K562 (cell line): ENCODE results near the gene MARCHF3. TPM values are rescaled to one million over a fixed set of nuclear protein-coding genes. Genes with fewer than 3 reads are reported as not detected.

ENCODE experiments used
- ATF1 ChIP-seq, 2 experiments: fragments of 450-650 bp in 1 of 2; IDR thresholded peaks; 2 replicates each; pipeline ENCODE4 v1.6.1; 2016; ENCODE audit warnings: missing compliant biosample characterization in 1 of 2, missing genetic modification characterization in 1 of 2
- ATF6 ChIP-seq: sonication (generic); formaldehyde crosslinking; IDR thresholded peaks from 2 replicates; pipeline ENCODE4 v1.4.0; 2020; ENCODE audit warnings: mild to moderate bottlenecking, missing genetic modification reagents
- BCOR ChIP-seq: fragments of 450-650 bp; IDR thresholded peaks from 2 replicates; pipeline ENCODE4 v1.6.1; 2016
- CBX1 ChIP-seq: sonication (generic); IDR thresholded peaks from 2 replicates; pipeline ENCODE4 v1.6.1; 2016; ENCODE audit warnings: antibody characterized with exemption, low read depth, mild to moderate bottlenecking
- CC2D1A ChIP-seq: fragments of 450-650 bp; IDR thresholded peaks from 2 replicates; pipeline ENCODE4 v1.6.1; 2017; ENCODE audit warnings: mild to moderate bottlenecking
- CCNT2 ChIP-seq: IDR thresholded peaks from 2 replicates; pipeline ENCODE4 v1.6.1; 2011; ENCODE audit warnings: borderline replicate concordance, low read depth, mild to moderate bottlenecking, moderate library complexity, mixed read lengths, low read length; ENCODE audit not compliant: insufficient read length; ENCODE audit errors: extremely low read depth
- DNMT1 ChIP-seq: fragments of 450-650 bp; IDR thresholded peaks from 2 replicates; pipeline ENCODE4 v1.6.1; 2016; ENCODE audit warnings: antibody characterized with exemption, mild to moderate bottlenecking
- ESRRA ChIP-seq: fragments of 450-650 bp; IDR thresholded peaks from 2 replicates; pipeline ENCODE4 v1.6.1; 2014; ENCODE audit warnings: low read depth, mild to moderate bottlenecking, moderate library complexity, borderline replicate concordance
- ILF3 ChIP-seq: fragments of 450-650 bp; IDR thresholded peaks from 2 replicates; pipeline ENCODE4 v1.6.1; 2018; ENCODE audit warnings: antibody characterized with exemption, mild to moderate bottlenecking, moderate library complexity, borderline replicate concordance
- JUNB ChIP-seq: fragments of 450-650 bp; formaldehyde crosslinking; conservative IDR thresholded peaks from 2 replicates; pipeline ENCODE4 v1.4.0; 2020; ENCODE audit warnings: mild to moderate bottlenecking
- JUND ChIP-seq, 2 experiments: IDR thresholded peaks; 2 replicates in 1 of 2; 3 replicates in 1 of 2; pipeline ENCODE4 v1.6.1; 2011; ENCODE audit warnings: borderline replicate concordance in 2 of 2, low read depth in 2 of 2, low read length in 2 of 2, improper control_type of control experiment in 1 of 2, missing biosample characterization in 1 of 2, missing genetic modification characterization in 1 of 2, missing genetic modification reagents in 1 of 2
- MBD1 ChIP-seq: fragments of 250-450 bp; sonication (Bioruptor Pico); IDR thresholded peaks from 2 replicates; pipeline ENCODE4 v1.8.0; 2022; ENCODE audit warnings: inconsistent platforms
- MBD2 ChIP-seq: sonication (generic); IDR thresholded peaks from 2 replicates; pipeline ENCODE4 v1.6.1; 2016; ENCODE audit warnings: low read depth, borderline replicate concordance
- MEIS2 ChIP-seq: fragments of 450-650 bp; IDR thresholded peaks from 2 replicates; pipeline ENCODE4 v1.6.1; 2014; ENCODE audit warnings: mild to moderate bottlenecking; ENCODE audit not compliant: partially characterized antibody
- MYC ChIP-seq, 2 experiments: fragments of 250-450 bp in 1 of 2; sonication (Bioruptor Pico) in 1 of 2; IDR thresholded peaks; 2 replicates each; pipeline versions ENCODE4 v1.5.1 to v1.6.1; 2012 to 2021; ENCODE audit warnings: low read depth in 2 of 2, borderline replicate concordance in 1 of 2, improper control_type of control experiment in 1 of 2, low read length in 1 of 2, mild to moderate bottlenecking in 1 of 2, moderate library complexity in 1 of 2
- RBFOX2 ChIP-seq: fragments of 200-400 bp; formaldehyde crosslinking; IDR thresholded peaks from 2 replicates; pipeline ENCODE4 v1.6.1; 2017; ENCODE audit warnings: low read depth, mild to moderate bottlenecking, low read length, moderate library complexity
- THAP12 ChIP-seq: fragments of 250-450 bp; sonication (Bioruptor Pico); IDR thresholded peaks from 2 replicates; pipeline ENCODE4 v1.9.0; 2021; ENCODE audit warnings: mild to moderate bottlenecking, inconsistent platforms
- ZBTB17 ChIP-seq: fragments of 450-650 bp; formaldehyde crosslinking; IDR thresholded peaks from 2 replicates; pipeline ENCODE4 v1.4.0; 2020; ENCODE audit warnings: mild to moderate bottlenecking
- ZNF3 ChIP-seq: fragments of 250-450 bp; sonication (Bioruptor Pico); IDR thresholded peaks from 2 replicates; pipeline ENCODE4 v1.5.0; 2021; ENCODE audit warnings: mild to moderate bottlenecking, moderate library complexity
- ZNF668 ChIP-seq: fragments of 250-450 bp; sonication (Bioruptor Pico); IDR thresholded peaks from 2 replicates; pipeline ENCODE4 v1.8.0; 2022; ENCODE audit warnings: mild to moderate bottlenecking, inconsistent platforms
- ZNF695 ChIP-seq: fragments of 450-650 bp; formaldehyde crosslinking; IDR thresholded peaks from 2 replicates; pipeline ENCODE4 v1.4.0; 2020; ENCODE audit warnings: mild to moderate bottlenecking, moderate library complexity
- ZNF717 ChIP-seq: fragments of 250-450 bp; sonication (Bioruptor Pico); IDR thresholded peaks from 2 replicates; pipeline ENCODE4 v1.5.0; 2021
- polyA plus RNA-seq, 8 experiments: library from polyadenylated mRNA; depleted of rRNA in 4 of 8; stranded (reverse) in 5 of 8; unstranded in 3 of 8; fragments of >200 nt; fragmentation: Nextera tagmentation in 2 of 8; fragmentation: Illumina TruSeq in 1 of 8; extraction: Ambion mirVana in 2 of 8; extraction: Trizol in 1 of 8; gene quantifications; 2 replicates each; pipeline versions ENCODE4 v1.2.1 to v1.2.3, GENCODE V29; 2011 to 2014; ENCODE audit warnings: inconsistent platforms in 1 of 8, missing spikeins in 1 of 8
- total RNA-seq, 7 experiments: library from RNA; depleted of rRNA in 6 of 7; stranded (reverse); fragments of >200 nt in 6 of 7; fragmentation: Illumina TruSeq in 2 of 7; extraction: Trizol in 2 of 7; gene quantifications; 2 replicates each; pipeline versions ENCODE4 v1.2.1 to v1.2.3, GENCODE V29; 2011 to 2021; ENCODE audit warnings: low replicate concordance in 1 of 7

MARCHF3 gene
- total and polyA plus RNA-seq, 9 of the 15 experiments (the other 6 are each of a cell fraction or from before 2014, with no cell fraction given), result 5.6 to 37.4 (median 16.5) TPM

- TF ChIP-seq ZNF3 (no peak), ESRRA (peak; percentile 62; the same call in 1 of the 2 replicates), ZNF668 (CRISPR knock-in tag) (peak; percentile 49; the same call in 1 of the 2 replicates), JUNB (CRISPR knock-in tag) (no peak), ZBTB17 (CRISPR knock-in tag) (0 out of 2 replicates have a peak, but pooled peaks have one; percentile 37), ILF3 (no peak), THAP12 (no peak), DNMT1 (no peak), RBFOX2 (peak; percentile 38; the same call in 1 of the 2 replicates), BCOR (0 out of 2 replicates have a peak, but pooled peaks have one; percentile 5), MEIS2 (peak; percentile 60), ATF1 (CRISPR knock-in tag; IDR thresholded peaks at IDR 0.05) (no peak), ATF1 (tag; IDR thresholded peaks at IDR 0.05) (peak; percentile 70), CBX1 (no peak), JUND (IDR thresholded peaks at IDR 0.05; ENCODE audit: borderline replicate concordance, low read depth, low read length) (peak; percentile 89), JUND (tag; IDR thresholded peaks at IDR 0.05; ENCODE audit: borderline replicate concordance, low read depth, low read length) (peak; percentile 70; the same call in 2 of the 3 replicates), CCNT2 (peak; percentile 82), MBD1 (CRISPR knock-in tag) (0 out of 2 replicates have a peak, but pooled peaks have one; percentile 19), ZNF695 (CRISPR knock-in tag) (no peak), CC2D1A (peak; percentile 90; the same call in 1 of the 2 replicates), MYC (IDR thresholded peaks at IDR 0.05; ENCODE audit: low read depth, low read length) (peak; percentile 28; the same call in 1 of the 2 replicates), MYC (CRISPR knock-in tag; IDR thresholded peaks at IDR 0.05; ENCODE audit: borderline replicate concordance, low read depth) (no peak), ATF6 (CRISPR knock-in tag) (no peak), MBD2 (peak; percentile 75), ZNF717 (no peak)
Measured at GRCh38 chr5:126976520-126977172, 53.7 kb downstream of the MARCHF3 start (continued).
